ENCODE data around the gene PRORP. TPM values are rescaled to one million over a fixed set of nuclear protein-coding genes. Genes with fewer than 3 reads are reported as not detected.
A peak's percentile ranks its signal among the peaks of the same experiment; 100 is the strongest.

Gene PRORP
- total RNA-seq, 1 experiment from 2014 or later: 34.5 TPM

DNA sequence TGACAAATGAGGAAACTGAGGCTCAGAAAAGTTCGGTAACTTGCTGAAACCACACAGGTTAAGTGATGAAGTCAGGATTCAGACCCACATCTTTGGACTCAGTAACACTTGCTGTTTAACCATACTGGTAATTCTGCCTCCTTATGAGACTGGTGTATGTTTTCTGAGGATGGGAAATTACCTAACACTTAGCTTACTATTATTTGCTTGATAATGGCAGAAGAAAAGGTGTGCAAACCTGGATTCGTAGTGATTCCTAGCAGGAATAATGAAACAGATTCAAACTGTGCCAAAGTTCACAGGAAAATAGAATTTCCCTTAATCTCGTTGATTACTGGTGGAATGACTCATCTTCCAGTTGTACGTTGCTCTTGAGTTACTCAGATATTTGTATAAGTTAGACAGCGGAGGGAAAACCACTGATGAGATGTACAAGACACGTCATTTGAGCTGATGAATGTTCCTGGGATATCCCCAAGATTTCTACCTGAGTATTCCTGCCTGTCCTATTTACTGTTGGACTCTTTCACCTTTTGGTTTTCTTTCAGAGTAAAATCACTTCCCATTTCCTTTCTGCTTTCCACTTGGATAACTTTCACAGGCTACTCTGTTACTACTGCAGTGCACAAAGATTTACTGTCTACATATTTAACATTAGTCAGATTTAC lies 37.5 kb downstream of the PRORP start:
- H3K9me3 Mint-ChIP-seq (ENCODE audit: unreplicated experiment): no peaks in the 10 kb centered on the region
- ChIA-PET POLR2A (interaction anchor here (0.5 kb wide), 2 partner anchors 427 to 446 kb away, joined by 4 to 6 read pairs; partner anchors contain the start of gene CFL2), CTCF (no interaction called here)
- peak overlapping the region; percentile 83 for H3K27ac Mint-ChIP-seq (ENCODE audit: unreplicated experiment)
- H3K36me3 ChIP-seq (ENCODE audit: control insufficient read depth, insufficient read depth, low read length): no peaks in the 10 kb centered on the region
- peak overlapping the region; percentile 53 for H3K4me3 Mint-ChIP-seq (ENCODE audit: unreplicated experiment)
- H3K4me1 Mint-ChIP-seq (ENCODE audit: low read depth, unreplicated experiment): peaks cover 25% of the 10 kb centered on the region
- peak in 1 of 2 experiments; percentile 21 for DNase-seq
- TF ChIP-seq, protein P1, sequence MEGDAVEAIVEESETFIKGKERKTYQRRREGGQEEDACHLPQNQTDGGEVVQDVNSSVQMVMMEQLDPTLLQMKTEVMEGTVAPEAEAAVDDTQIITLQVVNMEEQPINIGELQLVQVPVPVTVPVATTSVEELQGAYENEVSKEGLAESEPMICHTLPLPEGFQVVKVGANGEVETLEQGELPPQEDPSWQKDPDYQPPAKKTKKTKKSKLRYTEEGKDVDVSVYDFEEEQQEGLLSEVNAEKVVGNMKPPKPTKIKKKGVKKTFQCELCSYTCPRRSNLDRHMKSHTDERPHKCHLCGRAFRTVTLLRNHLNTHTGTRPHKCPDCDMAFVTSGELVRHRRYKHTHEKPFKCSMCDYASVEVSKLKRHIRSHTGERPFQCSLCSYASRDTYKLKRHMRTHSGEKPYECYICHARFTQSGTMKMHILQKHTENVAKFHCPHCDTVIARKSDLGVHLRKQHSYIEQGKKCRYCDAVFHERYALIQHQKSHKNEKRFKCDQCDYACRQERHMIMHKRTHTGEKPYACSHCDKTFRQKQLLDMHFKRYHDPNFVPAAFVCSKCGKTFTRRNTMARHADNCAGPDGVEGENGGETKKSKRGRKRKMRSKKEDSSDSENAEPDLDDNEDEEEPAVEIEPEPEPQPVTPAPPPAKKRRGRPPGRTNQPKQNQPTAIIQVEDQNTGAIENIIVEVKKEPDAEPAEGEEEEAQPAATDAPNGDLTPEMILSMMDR (IDR thresholded peaks at IDR 0.05; ENCODE audit: insufficient read depth in 1 of 2, low read depth in 1 of 2, low read length in 1 of 2, severe bottlenecking in 1 of 2, unreplicated experiment in 1 of 2): no peak
- H3K36me3 Mint-ChIP-seq (ENCODE audit: insufficient read depth, unreplicated experiment): peaks cover 10% of the 10 kb centered on the region
- no peaks in the 10 kb centered on the region for H3K27me3 ChIP-seq (replicated peaks; ENCODE audit: control insufficient read depth, insufficient read depth, low read length)
- intact Hi-C loops (cut with micrococcal nuclease; ENCODE audit: unreplicated experiment): no loop called here
- BruUV-seq (replicated peaks): no TSS peak
- H3K4me1 ChIP-seq: peaks cover 33% of the 10 kb centered on the region
- H3K9me3 ChIP-seq: no peaks in the 10 kb centered on the region
- no peak overlapping the region for H3K4me3 ChIP-seq (ENCODE audit: low read depth, low read length)
- no peaks in the 10 kb centered on the region for H3K27me3 Mint-ChIP-seq (ENCODE audit: insufficient read depth, unreplicated experiment)

DNA sequence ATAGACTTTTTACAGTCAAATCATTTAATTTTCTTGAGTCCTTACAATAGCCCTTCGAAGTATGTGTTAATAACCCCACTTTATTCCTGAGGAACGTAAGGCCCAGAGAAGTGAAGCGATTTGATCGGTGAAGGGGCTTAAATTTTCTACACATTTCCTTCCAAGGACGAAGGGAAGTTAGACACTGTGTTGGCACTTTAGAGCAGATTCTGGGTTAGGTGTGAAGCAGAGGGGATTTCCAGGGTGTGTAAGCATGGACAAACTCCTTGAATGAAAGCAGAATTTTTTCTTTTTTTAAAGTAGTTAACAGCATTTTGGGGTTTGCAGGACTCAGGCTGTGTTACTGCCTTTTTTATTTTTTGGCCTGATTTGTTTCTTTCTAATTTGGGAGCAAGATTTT lies 38.9 kb downstream of the PRORP start:
- ChIA-PET POLR2A (no interaction called here), CTCF (no interaction called here)
- Mint-ChIP-seq H3K9me3 (ENCODE audit: unreplicated experiment) (no peaks in the 10 kb centered on the region), H3K4me1 (ENCODE audit: low read depth, unreplicated experiment) (peaks cover 25% of the 10 kb centered on the region), H3K36me3 (ENCODE audit: insufficient read depth, unreplicated experiment) (peaks cover 10% of the 10 kb centered on the region), H3K27ac (ENCODE audit: unreplicated experiment) (no peak overlapping the region), H3K27me3 (ENCODE audit: insufficient read depth, unreplicated experiment) (no peaks in the 10 kb centered on the region), H3K4me3 (ENCODE audit: unreplicated experiment) (no peak overlapping the region)
- TF ChIP-seq, protein P1 (IDR thresholded peaks at IDR 0.05; ENCODE audit: insufficient read depth in 1 of 2, low read depth in 1 of 2, low read length in 1 of 2, severe bottlenecking in 1 of 2, unreplicated experiment in 1 of 2): no peak
- H3K4me1 ChIP-seq: peaks cover 33% of the 10 kb centered on the region
- intact Hi-C loops (cut with micrococcal nuclease; ENCODE audit: unreplicated experiment): no loop called here
- BruUV-seq (replicated peaks): no TSS peak
- H3K4me3 ChIP-seq (ENCODE audit: low read depth, low read length): no peak overlapping the region
- H3K9me3 ChIP-seq: no peaks in the 10 kb centered on the region
- no peaks in the 10 kb centered on the region for H3K27me3 ChIP-seq (replicated peaks; ENCODE audit: control insufficient read depth, insufficient read depth, low read length)
- no peak for DNase-seq
- no peaks in the 10 kb centered on the region for H3K36me3 ChIP-seq (ENCODE audit: control insufficient read depth, insufficient read depth, low read length)

DNA sequence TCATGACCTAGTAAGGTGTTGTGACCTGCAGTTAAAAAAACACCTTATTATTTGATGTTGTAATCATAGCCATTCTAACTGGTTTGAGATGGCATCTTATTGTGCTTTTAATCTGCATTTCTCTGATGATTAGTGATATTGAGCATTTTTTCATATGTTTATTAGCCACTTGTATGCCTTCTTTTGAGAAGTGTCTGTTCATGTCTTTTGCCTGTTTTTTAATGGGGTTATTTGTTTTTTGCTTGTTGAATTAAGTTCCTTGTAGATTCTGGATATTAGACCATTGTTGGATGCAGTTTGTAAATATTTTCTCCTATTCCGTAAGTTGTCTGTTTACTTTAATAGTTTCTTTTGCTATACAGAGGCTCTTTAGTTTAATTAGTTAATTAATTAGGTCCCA lies 41.0 kb downstream of the PRORP start:
- BruUV-seq (replicated peaks): no TSS peak
- intact Hi-C loops (cut with micrococcal nuclease; ENCODE audit: unreplicated experiment): no loop called here
- Mint-ChIP-seq H3K4me3 (ENCODE audit: unreplicated experiment) (no peak overlapping the region), H3K27ac (ENCODE audit: unreplicated experiment) (no peak overlapping the region), H3K9me3 (ENCODE audit: unreplicated experiment) (no peaks in the 10 kb centered on the region), H3K4me1 (ENCODE audit: low read depth, unreplicated experiment) (peaks cover 18% of the 10 kb centered on the region), H3K27me3 (ENCODE audit: insufficient read depth, unreplicated experiment) (no peaks in the 10 kb centered on the region), H3K36me3 (ENCODE audit: insufficient read depth, unreplicated experiment) (peaks cover 5% of the 10 kb centered on the region)
- no peaks in the 10 kb centered on the region for H3K27me3 ChIP-seq (replicated peaks; ENCODE audit: control insufficient read depth, insufficient read depth, low read length)
- H3K36me3 ChIP-seq (ENCODE audit: control insufficient read depth, insufficient read depth, low read length): no peaks in the 10 kb centered on the region
- no peak for DNase-seq
- ChIA-PET CTCF (no interaction called here), POLR2A (no interaction called here)
- peaks cover 29% of the 10 kb centered on the region for H3K4me1 ChIP-seq
- TF ChIP-seq, protein P1 (IDR thresholded peaks at IDR 0.05; ENCODE audit: insufficient read depth in 1 of 2, low read depth in 1 of 2, low read length in 1 of 2, severe bottlenecking in 1 of 2, unreplicated experiment in 1 of 2): no peak
- no peak overlapping the region for H3K4me3 ChIP-seq (ENCODE audit: low read depth, low read length)
- H3K9me3 ChIP-seq: 0 out of 2 replicates have a peak, but pooled peaks cover 2% of the 10 kb centered on the region

Data from Caco-2 (cell line).